HepG2 (cell line): ENCODE results near the gene ABCG4. TPM values are rescaled to one million over a fixed set of nuclear protein-coding genes. Genes with fewer than 3 reads are reported as not detected.

Experiments used
- ATAC-seq: fragments of 200-7000 bp; cut with Tn5 transposase; 3 replicates; pipeline ENCODE4 v1.9.1; 2020; ENCODE audit warnings: mild to moderate bottlenecking, moderate library complexity
- BruUV-seq: library from RNA; stranded (reverse); fragments of 400-500 nt; replicated peaks from 2 replicates; lab custom pipeline; 2021; lab: Mats Ljungman, UMichigan
- CTCF ChIA-PET: fragments of 300-600 bp; formaldehyde crosslinking; extraction: SDS; loops from one replicate; lab custom pipeline; 2021; ENCODE audit warnings: low total read pairs, inconsistent platforms, low intra/inter-chr PET ratio; lab: Yijun Ruan, JAX
- POLR2A ChIA-PET: fragments of 350-600 bp; sonication (Branson Sonifier 250); formaldehyde crosslinking; loops from one replicate; lab custom pipeline; 2020; ENCODE audit warnings: antibody characterized with exemption, inconsistent platforms; lab: Yijun Ruan, JAX
- DNase-seq: peaks from one replicate; pipeline ENCODE4 v3.0.0-alpha.2; 2015; ENCODE audit warnings: low spot score
- FAIRE-seq: peaks from 3 replicates; lab custom pipeline; 2011; peaks lifted over from hg19 to GRCh38; lab: Jason Lieb, UNC
- H2AFZ ChIP-seq: one replicate; pipeline ENCODE4 v1.6.1; 2011; ENCODE audit warnings: low read length, inconsistent platforms
- H3K27ac ChIP-seq: fragments of 300-600 bp; 3 replicates; pipeline ENCODE4 v1.8.0; 2011; ENCODE audit warnings: mixed run types, mild to moderate bottlenecking, mixed read lengths, low read length, inconsistent platforms; ENCODE audit not compliant: insufficient read depth; ENCODE audit errors: extremely low read length
- H3K27me3 ChIP-seq, 2 experiments: fragments of 200-600 bp in 1 of 2; 2 replicates in 1 of 2; 3 replicates in 1 of 2; pipeline versions ENCODE4 v1.6.0 to v1.8.0; 2011; ENCODE audit warnings: low read length in 2 of 2, mild to moderate bottlenecking in 2 of 2, moderate library complexity in 2 of 2, inconsistent platforms in 1 of 2; ENCODE audit not compliant: insufficient read depth in 2 of 2, control insufficient read depth in 1 of 2
- H3K36me3 ChIP-seq, 2 experiments: fragments of 200-600 bp in 1 of 2; replicated peaks in 1 of 2; 2 replicates in 1 of 2; 3 replicates in 1 of 2; pipeline versions ENCODE4 v1.5.1 to v1.8.0; 2011; ENCODE audit warnings: low read length in 2 of 2, inconsistent platforms in 1 of 2; ENCODE audit not compliant: insufficient read depth in 2 of 2, control insufficient read depth in 1 of 2
- H3K4me1 ChIP-seq: 2 replicates; pipeline ENCODE4 v1.5.1; 2012; ENCODE audit warnings: low read length, inconsistent platforms; ENCODE audit not compliant: insufficient read depth
- H3K4me2 ChIP-seq: 2 replicates; pipeline ENCODE4 v1.6.0; 2011; ENCODE audit warnings: low read depth, low read length, inconsistent platforms
- H3K4me3 ChIP-seq, 3 experiments: fragments of 200-600 bp in 1 of 3; sonication (generic), shearing (Covaris generic) in 1 of 3; replicated peaks in 1 of 3; 2 replicates each; pipeline ENCODE4 v1.5.1; 2011 to 2016; ENCODE audit warnings: low read length in 3 of 3, inconsistent platforms in 2 of 3, low read depth in 2 of 3, mild to moderate bottlenecking in 2 of 3, control low read depth in 1 of 3, mixed read lengths in 1 of 3; ENCODE audit not compliant: insufficient read depth in 1 of 3
- H3K79me2 ChIP-seq: one replicate; pipeline ENCODE4 v1.6.1; 2011; ENCODE audit warnings: low read length, inconsistent platforms; ENCODE audit not compliant: insufficient read depth
- H3K9ac ChIP-seq: 2 replicates; pipeline ENCODE4 v1.6.0; 2011; ENCODE audit warnings: mild to moderate bottlenecking, low read depth, low read length, inconsistent platforms; ENCODE audit not compliant: insufficient read depth
- H3K9me3 ChIP-seq: 2 replicates; pipeline ENCODE4 v1.5.1; 2012; ENCODE audit warnings: mild to moderate bottlenecking, low read length
- H4K20me1 ChIP-seq: 2 replicates; pipeline ENCODE4 v1.6.0; 2011; ENCODE audit warnings: inconsistent platforms, mild to moderate bottlenecking, low read length, moderate library complexity; ENCODE audit not compliant: insufficient read depth
- ARNT ChIP-seq: fragments of 450-650 bp; IDR thresholded peaks from 2 replicates; pipeline ENCODE4 v1.6.1; 2017
- CHD4 ChIP-seq: fragments of 200-600 bp; sonication (generic); IDR thresholded peaks from 2 replicates; pipeline ENCODE4 v1.7.0; 2017; ENCODE audit warnings: mild to moderate bottlenecking, low read length, borderline replicate concordance
- GMEB2 ChIP-seq: IDR thresholded peaks from 2 replicates; pipeline ENCODE4 v1.6.1; 2016; ENCODE audit warnings: missing biosample characterization, missing genetic modification reagents, low read depth
- TIGD3 ChIP-seq: sonication (generic); formaldehyde crosslinking; IDR thresholded peaks from 2 replicates; pipeline ENCODE4 v1.5.1; 2020; ENCODE audit warnings: mild to moderate bottlenecking, missing genetic modification reagents, borderline replicate concordance
- ZNF281 ChIP-seq: sonication (generic); formaldehyde crosslinking; IDR thresholded peaks from 2 replicates; pipeline ENCODE4 v1.4.0; 2020; ENCODE audit warnings: missing genetic modification reagents, borderline replicate concordance
- ZNF629 ChIP-seq: sonication (generic); formaldehyde crosslinking; conservative IDR thresholded peaks from 2 replicates; pipeline ENCODE4 v1.5.0; 2020; ENCODE audit warnings: missing genetic modification reagents
- ZSCAN9 ChIP-seq: IDR thresholded peaks from 2 replicates; pipeline ENCODE4 v1.6.1; 2016; ENCODE audit warnings: borderline replicate concordance
- whole genome bisulfite sequencing: methylation state at CpG from one replicate; pipeline ENCODE4 v1.1.6; 2017; ENCODE audit warnings: low lambda C conversion rate; 5-methylcytosine and 5-hydroxymethylcytosine counted together
- in situ Hi-C: cut with HindIII; loops from 2 replicates; pipeline ENCODE4 v1.10.0; 2017; ENCODE audit warnings: low pct_unique_long_range_greater_than_20kb; ENCODE audit not compliant: extremely low pct_ligation_motif_present
- intact Hi-C: fragments of 100-400 bp; cut with micrococcal nuclease; formaldehyde crosslinking; loops from one replicate; pipeline ENCODE4 v1.10.0; 2022; ENCODE audit not compliant: unreplicated experiment
- polyA plus RNA-seq, 8 experiments: library from polyadenylated mRNA; depleted of rRNA in 3 of 8; stranded (reverse) in 7 of 8; unstranded in 1 of 8; fragments of >200 nt; fragmentation: Illumina TruSeq in 4 of 8; extraction: Trizol in 4 of 8; gene quantifications; 2 replicates each; pipeline versions ENCODE4 v1.2.1 to v1.2.3, GENCODE V29; 2011 to 2016; ENCODE audit warnings: low read depth in 4 of 8, missing spikeins in 1 of 8, mixed read lengths in 1 of 8; ENCODE audit not compliant: insufficient read depth in 1 of 8
- total RNA-seq, 5 experiments: library from RNA; depleted of rRNA; stranded (reverse); fragments of >200 nt; fragmentation: Illumina TruSeq; extraction: Trizol; gene quantifications; 2 replicates each; pipeline ENCODE4 v1.2.3, GENCODE V29; 2016; ENCODE audit warnings: low read depth in 1 of 5

Gene ABCG4
- total and polyA plus RNA-seq, 2 of the 13 experiments (the other 11 are each of a cell fraction or from before 2014, with no cell fraction given): not detected

DNA sequence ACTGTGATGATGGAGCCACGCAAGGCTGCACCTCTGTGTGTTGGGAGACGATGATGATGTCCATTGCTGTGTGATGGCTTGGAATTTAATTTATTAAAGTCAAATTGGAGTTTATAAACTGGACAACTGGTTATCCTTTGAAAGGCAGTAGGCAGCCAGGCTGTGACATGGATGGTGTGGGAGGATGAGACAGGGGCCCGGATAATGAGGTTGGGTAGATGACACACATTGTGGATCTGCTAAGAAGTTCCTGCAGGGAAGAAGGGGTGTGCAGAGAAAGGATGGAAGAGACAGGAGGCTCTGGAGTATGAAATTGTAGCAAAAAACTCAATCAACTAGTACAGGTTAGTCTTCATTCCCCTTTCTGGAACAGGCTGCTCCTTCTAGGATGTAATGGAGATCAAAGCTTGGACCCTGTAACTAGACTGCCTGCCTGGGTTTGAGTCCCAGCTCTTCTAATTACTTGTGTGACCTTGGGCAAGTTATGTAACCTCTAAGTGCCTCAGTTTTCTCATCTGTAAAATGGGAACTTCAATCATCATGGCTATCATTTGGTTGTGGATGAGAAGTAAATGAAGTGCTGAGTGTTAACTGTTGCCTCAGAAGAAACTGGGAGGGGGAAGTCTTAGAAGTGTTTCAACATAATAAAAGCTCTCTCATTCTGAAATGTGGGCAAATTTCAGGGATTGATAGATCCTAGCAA is 31.7 kb upstream of the ABCG4 start:
- peaks cover 8% of the 10 kb centered on the region for H3K79me2 ChIP-seq
- WGBS: 87% methylated on average over 3 of the region's 3 CpGs
- ChIA-PET CTCF (no interaction called here), POLR2A (no interaction called here)
- H3K4me2 ChIP-seq: no peak overlapping the region
- peaks cover 12 to 17% of the 10 kb centered on the region in 2 experiments for H3K36me3 ChIP-seq
- H2AFZ ChIP-seq: no peak overlapping the region
- no peaks in the 10 kb centered on the region for H3K9me3 ChIP-seq
- no peak for DNase-seq
- FAIRE-seq: no peak
- no peak overlapping the region for H3K9ac ChIP-seq
- BruUV-seq: no TSS peak
- intact Hi-C loops: no loop called here
- H3K4me1 ChIP-seq: peaks cover 13% of the 10 kb centered on the region
- TF ChIP-seq CHD4 (peak; percentile 56; the same call in 1 of the 2 replicates), TIGD3 (CRISPR knock-in tag) (no peak), ZSCAN9 (CRISPR knock-in tag) (no peak), ZNF281 (CRISPR knock-in tag) (no peak), ZNF629 (peak; percentile 88), GMEB2 (no peak), ARNT (no peak)
- H4K20me1 ChIP-seq: no peaks in the 10 kb centered on the region
- no peak overlapping the region for H3K27ac ChIP-seq
- no peak for ATAC-seq
- in situ Hi-C loops: no loop called here
- H3K27me3 ChIP-seq: no peaks in the 10 kb centered on the region; a peak in 1 of 5 replicates
- no peak overlapping the region for H3K4me3 ChIP-seq
